HepG2 (cell line): ENCODE results near the gene B4GALT5. TPM values are rescaled to one million over a fixed set of nuclear protein-coding genes. Genes with fewer than 3 reads are reported as not detected.

Experiments used
- HDAC1 ChIP-seq: sonication (generic); formaldehyde crosslinking; IDR thresholded peaks from 2 replicates; pipeline ENCODE4 v1.5.1; 2020; ENCODE audit warnings: mild to moderate bottlenecking, missing genetic modification reagents
- MYC ChIP-seq: sonication (generic); formaldehyde crosslinking; IDR thresholded peaks from 2 replicates; pipeline ENCODE4 v1.9.0; 2021; ENCODE audit warnings: missing genetic modification reagents, borderline replicate concordance
- PTBP1 ChIP-seq: fragments of 200-400 bp; formaldehyde crosslinking; IDR thresholded peaks from 2 replicates; pipeline ENCODE4 v1.6.1; 2018; ENCODE audit warnings: low read length, low read depth; ENCODE audit not compliant: poor library complexity, severe bottlenecking
- YY1 ChIP-seq: IDR thresholded peaks from 2 replicates; pipeline ENCODE4 v1.6.1; 2011; ENCODE audit warnings: low read length, low read depth, moderate library complexity, mild to moderate bottlenecking; ENCODE audit not compliant: insufficient read depth, insufficient replicate concordance
- polyA plus RNA-seq, 8 experiments: library from polyadenylated mRNA; depleted of rRNA in 3 of 8; stranded (reverse) in 7 of 8; unstranded in 1 of 8; fragments of >200 nt; fragmentation: Illumina TruSeq in 4 of 8; extraction: Trizol in 4 of 8; gene quantifications; 2 replicates each; pipeline versions ENCODE4 v1.2.1 to v1.2.3, GENCODE V29; 2011 to 2016; ENCODE audit warnings: low read depth in 4 of 8, missing spikeins in 1 of 8, mixed read lengths in 1 of 8; ENCODE audit not compliant: insufficient read depth in 1 of 8
- total RNA-seq, 5 experiments: library from RNA; depleted of rRNA; stranded (reverse); fragments of >200 nt; fragmentation: Illumina TruSeq; extraction: Trizol; gene quantifications; 2 replicates each; pipeline ENCODE4 v1.2.3, GENCODE V29; 2016; ENCODE audit warnings: low read depth in 1 of 5
- TF ChIP-seq, protein P1 (sequence below): sonication (generic); formaldehyde crosslinking; IDR thresholded peaks from 2 replicates; pipeline ENCODE4 v1.4.0; 2020; ENCODE audit warnings: mild to moderate bottlenecking, missing genetic modification reagents
- TF ChIP-seq, protein P2 (sequence below): IDR thresholded peaks from 2 replicates; pipeline ENCODE4 v1.6.1; 2016; ENCODE audit warnings: mild to moderate bottlenecking
- TF ChIP-seq, protein P3 (sequence below): sonication (generic); formaldehyde crosslinking; IDR thresholded peaks from 2 replicates; pipeline ENCODE4 v1.4.0; 2020; ENCODE audit warnings: mild to moderate bottlenecking, low read depth, missing genetic modification reagents
- TF ChIP-seq, protein P4 (sequence below): IDR thresholded peaks from 2 replicates; pipeline ENCODE4 v1.6.1; 2016; ENCODE audit warnings: low read depth, missing genetic modification reagents, missing compliant biosample characterization

Gene B4GALT5
- total and polyA plus RNA-seq, 2 of the 13 experiments (the other 11 are each of a cell fraction or from before 2014, with no cell fraction given) = 27.3 to 30.9 TPM

DNA sequence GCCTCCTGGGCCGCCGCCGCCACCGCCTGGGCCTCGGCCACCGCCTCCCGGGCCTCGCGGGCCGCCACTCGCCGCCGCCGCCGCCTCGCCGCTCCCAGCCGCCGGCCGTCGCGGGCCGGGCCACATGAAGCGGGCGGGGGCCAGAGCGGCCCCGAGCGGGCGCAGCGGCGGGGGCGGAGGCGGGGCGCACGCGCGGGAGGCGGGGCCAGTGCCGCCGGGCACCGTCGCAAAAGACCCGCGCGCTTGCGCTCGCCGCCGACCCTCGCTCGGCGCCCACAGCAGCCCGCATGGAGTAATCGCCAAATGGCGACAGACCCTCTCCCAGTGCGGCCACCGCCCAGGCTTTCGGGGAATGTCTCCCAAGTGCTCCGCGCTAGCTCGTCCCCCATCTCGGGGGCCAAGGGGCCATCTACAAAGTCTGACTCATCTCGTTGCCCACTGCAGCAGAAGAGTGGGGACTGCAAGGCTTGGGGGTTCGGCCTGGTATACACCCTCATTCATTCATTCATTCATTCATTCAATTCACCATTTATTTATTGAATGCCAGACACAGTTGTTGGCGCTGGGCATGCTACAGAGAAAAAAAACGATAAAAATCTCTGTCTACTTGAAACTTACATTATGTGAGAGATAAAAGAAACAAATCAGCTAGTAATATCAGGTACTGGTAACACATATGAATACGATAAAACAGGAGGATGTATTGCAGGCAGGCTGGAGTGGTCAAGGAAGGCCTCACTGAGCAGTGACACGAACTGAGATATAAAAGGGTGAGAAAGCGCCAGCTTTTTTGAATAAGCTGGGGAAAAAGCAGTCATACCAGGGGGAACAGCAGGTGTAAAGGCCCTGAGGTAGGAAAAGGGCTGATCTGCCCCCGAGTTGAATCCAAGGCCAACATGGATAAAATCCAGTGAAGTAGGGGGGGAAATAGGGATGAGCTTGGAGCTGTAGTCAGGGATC lies at the start of gene B4GALT5 (continued):
- TF ChIP-seq YY1 (peak; percentile 90), PTBP1 (no peak), HDAC1 (CRISPR knock-in tag) (peak; percentile 66), MYC (CRISPR knock-in tag) (peak; percentile 83)
- TF ChIP-seq, protein P1, sequence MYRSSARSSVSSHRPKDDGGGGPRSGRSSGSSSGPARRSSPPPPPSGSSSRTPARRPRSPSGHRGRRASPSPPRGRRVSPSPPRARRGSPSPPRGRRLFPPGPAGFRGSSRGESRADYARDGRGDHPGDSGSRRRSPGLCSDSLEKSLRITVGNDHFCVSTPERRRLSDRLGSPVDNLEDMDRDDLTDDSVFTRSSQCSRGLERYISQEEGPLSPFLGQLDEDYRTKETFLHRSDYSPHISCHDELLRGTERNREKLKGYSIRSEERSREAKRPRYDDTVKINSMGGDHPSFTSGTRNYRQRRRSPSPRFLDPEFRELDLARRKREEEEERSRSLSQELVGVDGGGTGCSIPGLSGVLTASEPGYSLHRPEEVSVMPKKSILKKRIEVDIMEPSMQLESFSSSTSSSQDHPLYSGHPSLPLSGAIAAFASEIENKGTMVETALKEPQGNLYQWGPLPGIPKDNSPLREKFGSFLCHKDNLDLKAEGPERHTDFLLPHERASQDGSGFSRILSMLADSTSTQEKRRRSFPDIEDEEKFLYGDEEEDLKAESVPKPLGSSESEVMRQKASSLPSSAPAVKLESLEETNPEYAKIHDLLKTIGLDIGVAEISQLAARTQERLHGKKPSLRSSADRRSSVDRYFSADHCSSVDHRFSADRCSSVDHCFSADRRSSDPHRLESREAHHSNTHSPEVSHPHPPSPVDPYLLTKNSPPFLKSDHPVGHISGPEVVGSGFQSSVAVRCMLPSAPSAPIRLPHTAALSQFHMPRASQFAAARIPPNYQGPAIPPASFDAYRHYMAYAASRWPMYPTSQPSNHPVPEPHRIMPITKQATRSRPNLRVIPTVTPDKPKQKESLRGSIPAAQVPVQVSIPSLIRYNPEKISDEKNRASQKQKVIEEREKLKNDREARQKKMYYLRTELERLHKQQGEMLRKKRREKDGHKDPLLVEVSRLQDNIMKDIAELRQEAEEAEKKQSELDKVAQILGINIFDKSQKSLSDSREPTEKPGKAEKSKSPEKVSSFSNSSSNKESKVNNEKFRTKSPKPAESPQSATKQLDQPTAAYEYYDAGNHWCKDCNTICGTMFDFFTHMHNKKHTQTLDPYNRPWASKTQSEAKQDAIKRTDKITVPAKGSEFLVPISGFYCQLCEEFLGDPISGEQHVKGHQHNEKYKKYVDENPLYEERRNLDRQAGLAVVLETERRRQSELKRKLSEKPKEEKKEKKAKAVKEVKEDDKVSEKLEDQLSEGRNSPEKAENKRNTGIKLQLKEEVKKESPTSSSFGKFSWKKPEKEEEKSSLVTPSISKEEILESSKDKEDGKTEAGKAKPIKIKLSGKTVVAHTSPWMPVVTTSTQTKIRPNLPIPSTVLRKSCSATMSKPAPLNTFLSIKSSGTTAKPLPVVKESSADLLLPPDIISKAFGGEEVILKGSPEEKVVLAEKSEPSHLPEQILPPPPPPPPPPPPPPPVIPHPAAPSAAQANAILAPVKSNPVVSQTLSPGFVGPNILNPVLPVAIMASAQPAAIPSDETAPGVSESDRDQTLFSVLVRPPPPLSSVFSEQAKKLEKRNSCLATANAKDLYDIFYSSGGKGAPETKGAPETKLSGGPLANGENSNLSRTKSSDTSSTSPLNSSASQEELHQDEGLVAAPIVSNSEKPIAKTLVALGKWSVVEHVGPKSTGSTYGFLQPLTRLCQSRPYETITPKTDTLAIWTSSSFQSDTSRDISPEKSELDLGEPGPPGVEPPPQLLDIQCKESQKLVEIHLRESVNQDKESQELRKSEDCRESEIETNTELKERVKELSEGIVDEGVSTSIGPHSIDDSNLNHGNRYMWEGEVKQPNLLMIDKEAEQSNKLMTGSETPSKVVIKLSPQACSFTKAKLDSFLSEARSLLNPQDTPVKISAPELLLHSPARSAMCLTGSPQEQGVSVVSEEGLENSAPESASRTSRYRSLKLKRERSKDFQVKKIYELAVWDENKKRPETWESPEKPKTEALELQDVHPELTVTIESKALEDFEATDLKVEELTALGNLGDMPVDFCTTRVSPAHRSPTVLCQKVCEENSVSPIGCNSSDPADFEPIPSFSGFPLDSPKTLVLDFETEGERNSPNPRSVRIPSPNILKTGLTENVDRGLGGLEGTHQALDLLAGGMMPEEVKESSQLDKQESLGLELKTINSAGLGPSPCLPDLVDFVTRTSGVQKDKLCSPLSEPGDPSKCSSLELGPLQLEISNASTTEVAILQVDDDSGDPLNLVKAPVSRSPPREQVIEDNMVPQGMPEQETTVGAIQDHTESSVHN (CRISPR knock-in tag) = no peak
- TF ChIP-seq, protein P2, sequence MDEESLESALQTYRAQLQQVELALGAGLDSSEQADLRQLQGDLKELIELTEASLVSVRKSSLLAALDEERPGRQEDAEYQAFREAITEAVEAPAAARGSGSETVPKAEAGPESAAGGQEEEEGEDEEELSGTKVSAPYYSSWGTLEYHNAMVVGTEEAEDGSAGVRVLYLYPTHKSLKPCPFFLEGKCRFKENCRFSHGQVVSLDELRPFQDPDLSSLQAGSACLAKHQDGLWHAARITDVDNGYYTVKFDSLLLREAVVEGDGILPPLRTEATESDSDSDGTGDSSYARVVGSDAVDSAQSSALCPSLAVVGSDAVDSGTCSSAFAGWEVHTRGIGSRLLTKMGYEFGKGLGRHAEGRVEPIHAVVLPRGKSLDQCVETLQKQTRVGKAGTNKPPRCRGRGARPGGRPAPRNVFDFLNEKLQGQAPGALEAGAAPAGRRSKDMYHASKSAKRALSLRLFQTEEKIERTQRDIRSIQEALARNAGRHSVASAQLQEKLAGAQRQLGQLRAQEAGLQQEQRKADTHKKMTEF (CRISPR knock-in tag) = peak; percentile 66; the same call in 1 of the 2 replicates
- TF ChIP-seq, protein P3, sequence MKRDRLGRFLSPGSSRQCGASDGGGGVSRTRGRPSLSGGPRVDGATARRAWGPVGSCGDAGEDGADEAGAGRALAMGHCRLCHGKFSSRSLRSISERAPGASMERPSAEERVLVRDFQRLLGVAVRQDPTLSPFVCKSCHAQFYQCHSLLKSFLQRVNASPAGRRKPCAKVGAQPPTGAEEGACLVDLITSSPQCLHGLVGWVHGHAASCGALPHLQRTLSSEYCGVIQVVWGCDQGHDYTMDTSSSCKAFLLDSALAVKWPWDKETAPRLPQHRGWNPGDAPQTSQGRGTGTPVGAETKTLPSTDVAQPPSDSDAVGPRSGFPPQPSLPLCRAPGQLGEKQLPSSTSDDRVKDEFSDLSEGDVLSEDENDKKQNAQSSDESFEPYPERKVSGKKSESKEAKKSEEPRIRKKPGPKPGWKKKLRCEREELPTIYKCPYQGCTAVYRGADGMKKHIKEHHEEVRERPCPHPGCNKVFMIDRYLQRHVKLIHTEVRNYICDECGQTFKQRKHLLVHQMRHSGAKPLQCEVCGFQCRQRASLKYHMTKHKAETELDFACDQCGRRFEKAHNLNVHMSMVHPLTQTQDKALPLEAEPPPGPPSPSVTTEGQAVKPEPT (CRISPR knock-in tag) = peak; percentile 90
- TF ChIP-seq, protein P4, sequence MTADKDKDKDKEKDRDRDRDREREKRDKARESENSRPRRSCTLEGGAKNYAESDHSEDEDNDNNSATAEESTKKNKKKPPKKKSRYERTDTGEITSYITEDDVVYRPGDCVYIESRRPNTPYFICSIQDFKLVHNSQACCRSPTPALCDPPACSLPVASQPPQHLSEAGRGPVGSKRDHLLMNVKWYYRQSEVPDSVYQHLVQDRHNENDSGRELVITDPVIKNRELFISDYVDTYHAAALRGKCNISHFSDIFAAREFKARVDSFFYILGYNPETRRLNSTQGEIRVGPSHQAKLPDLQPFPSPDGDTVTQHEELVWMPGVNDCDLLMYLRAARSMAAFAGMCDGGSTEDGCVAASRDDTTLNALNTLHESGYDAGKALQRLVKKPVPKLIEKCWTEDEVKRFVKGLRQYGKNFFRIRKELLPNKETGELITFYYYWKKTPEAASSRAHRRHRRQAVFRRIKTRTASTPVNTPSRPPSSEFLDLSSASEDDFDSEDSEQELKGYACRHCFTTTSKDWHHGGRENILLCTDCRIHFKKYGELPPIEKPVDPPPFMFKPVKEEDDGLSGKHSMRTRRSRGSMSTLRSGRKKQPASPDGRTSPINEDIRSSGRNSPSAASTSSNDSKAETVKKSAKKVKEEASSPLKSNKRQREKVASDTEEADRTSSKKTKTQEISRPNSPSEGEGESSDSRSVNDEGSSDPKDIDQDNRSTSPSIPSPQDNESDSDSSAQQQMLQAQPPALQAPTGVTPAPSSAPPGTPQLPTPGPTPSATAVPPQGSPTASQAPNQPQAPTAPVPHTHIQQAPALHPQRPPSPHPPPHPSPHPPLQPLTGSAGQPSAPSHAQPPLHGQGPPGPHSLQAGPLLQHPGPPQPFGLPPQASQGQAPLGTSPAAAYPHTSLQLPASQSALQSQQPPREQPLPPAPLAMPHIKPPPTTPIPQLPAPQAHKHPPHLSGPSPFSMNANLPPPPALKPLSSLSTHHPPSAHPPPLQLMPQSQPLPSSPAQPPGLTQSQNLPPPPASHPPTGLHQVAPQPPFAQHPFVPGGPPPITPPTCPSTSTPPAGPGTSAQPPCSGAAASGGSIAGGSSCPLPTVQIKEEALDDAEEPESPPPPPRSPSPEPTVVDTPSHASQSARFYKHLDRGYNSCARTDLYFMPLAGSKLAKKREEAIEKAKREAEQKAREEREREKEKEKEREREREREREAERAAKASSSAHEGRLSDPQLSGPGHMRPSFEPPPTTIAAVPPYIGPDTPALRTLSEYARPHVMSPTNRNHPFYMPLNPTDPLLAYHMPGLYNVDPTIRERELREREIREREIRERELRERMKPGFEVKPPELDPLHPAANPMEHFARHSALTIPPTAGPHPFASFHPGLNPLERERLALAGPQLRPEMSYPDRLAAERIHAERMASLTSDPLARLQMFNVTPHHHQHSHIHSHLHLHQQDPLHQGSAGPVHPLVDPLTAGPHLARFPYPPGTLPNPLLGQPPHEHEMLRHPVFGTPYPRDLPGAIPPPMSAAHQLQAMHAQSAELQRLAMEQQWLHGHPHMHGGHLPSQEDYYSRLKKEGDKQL = no peak
